Stomach (tissue), 9 donors: ENCODE measurements around the gene RNASE7. TPM values are rescaled to one million over a fixed set of nuclear protein-coding genes. Genes with fewer than 3 reads are reported as not detected.
"Not testable (repeated sequence)": the region's sequence is repeated elsewhere in the genome, so short reads cannot be mapped to it uniquely, and the experiment has no call there.

ENCODE experiments used
- DNase-seq, 2 donors: peaks; one replicate each; pipeline versions ENCODE4 v3.0.0 to v3.0.0-alpha.2; 2013 to 2019
- H3K27ac ChIP-seq, 5 donors: fragments of 200-600 bp in 4 of 5; sonication (generic) in 4 of 5; one replicate each; pipeline ENCODE4 v1.5.1; 2013 to 2019; ENCODE audit warnings: mild to moderate bottlenecking in 1 of 5, moderate library complexity in 1 of 5
- H3K27me3 ChIP-seq, 3 donors: fragments of 200-600 bp; sonication (generic); one replicate each; pipeline ENCODE4 v1.5.1; 2017 to 2019; ENCODE audit warnings: mixed run types in 1 of 3
- H3K36me3 ChIP-seq, 4 donors: fragments of 200-600 bp; sonication (generic); 1 replicate in 3 of 4; 2 replicates in 1 of 4; pipeline ENCODE4 v1.5.1; 2016 to 2019
- H3K4me1 ChIP-seq, 4 donors: fragments of 200-600 bp; sonication (generic); one replicate each; pipeline ENCODE4 v1.5.1; 2016 to 2019
- H3K4me3 ChIP-seq, 4 donors: fragments of 200-600 bp; sonication (generic) in 3 of 4; one replicate each; pipeline ENCODE4 v1.5.1; 2016 to 2019; ENCODE audit warnings: mild to moderate bottlenecking in 1 of 4
- H3K9me3 ChIP-seq, 4 donors: fragments of 200-600 bp; sonication (generic); one replicate each; pipeline ENCODE4 v1.5.1; 2016 to 2019
- EP300 ChIP-seq: sonication (generic); formaldehyde crosslinking; IDR thresholded peaks from one replicate; pipeline ENCODE4 v1.6.1; 2017; ENCODE audit warnings: antibody characterized with exemption
- POLR2A ChIP-seq, 4 donors: fragments of 450-650 bp; IDR thresholded peaks; one replicate each; pipeline ENCODE4 v1.6.1; 2016; ENCODE audit warnings: antibody characterized with exemption in 4 of 4, control low read depth in 2 of 4, mild to moderate bottlenecking in 1 of 4, moderate library complexity in 1 of 4
- POLR2AphosphoS5 ChIP-seq, 3 donors: sonication (generic); formaldehyde crosslinking; IDR thresholded peaks; one replicate each; pipeline ENCODE4 v1.6.1; 2016; ENCODE audit warnings: antibody characterized with exemption in 3 of 3
- WGBS, 5 donors: extraction: QIAGEN DNeasy Blood & Tissue Kit in 3 of 5; methylation state at CpG; one replicate each; pipeline versions ENCODE4 v1.1.5 to v1.1.7; 2013 to 2018; 5-methylcytosine and 5-hydroxymethylcytosine counted together
- intact Hi-C: fragments of 100-400 bp; cut with DNase I; formaldehyde crosslinking; loops from one replicate; pipeline ENCODE4 v1.15.1; 2023; ENCODE audit warnings: low total_unique reads
- polyA plus RNA-seq, 3 donors: library from polyadenylated mRNA; stranded (reverse); fragments of 200-250 nt; gene quantifications; one replicate each; pipeline ENCODE4 v1.2.3, GENCODE V29; 2013
- total RNA-seq, 5 donors: library from RNA; depleted of rRNA; stranded (reverse); fragments of >200 nt; gene quantifications; one replicate each; pipeline versions ENCODE4 v1.1.0 to v1.2.3, GENCODE V29; 2014 to 2016
- TF ChIP-seq, protein P1 (sequence below), 7 experiments: fragments of 450-650 bp in 4 of 7; fragments of 200-600 bp in 3 of 7; sonication (generic) in 3 of 7; IDR thresholded peaks; one replicate each; pipeline ENCODE4 v1.5.1; 2016 to 2019; ENCODE audit warnings: antibody characterized with exemption in 7 of 7, control low read depth in 2 of 7, mild to moderate bottlenecking in 1 of 7
- donor health status: healthy with polysubstance abuse.
- donor health status: Bipolar disorder and iron deficiency.
- donor health status: healthy.

The RNASE7 gene
- total and polyA plus RNA-seq, 8 donors, result 0.58 to 2.6 TPM; not detected in 6

DNA sequence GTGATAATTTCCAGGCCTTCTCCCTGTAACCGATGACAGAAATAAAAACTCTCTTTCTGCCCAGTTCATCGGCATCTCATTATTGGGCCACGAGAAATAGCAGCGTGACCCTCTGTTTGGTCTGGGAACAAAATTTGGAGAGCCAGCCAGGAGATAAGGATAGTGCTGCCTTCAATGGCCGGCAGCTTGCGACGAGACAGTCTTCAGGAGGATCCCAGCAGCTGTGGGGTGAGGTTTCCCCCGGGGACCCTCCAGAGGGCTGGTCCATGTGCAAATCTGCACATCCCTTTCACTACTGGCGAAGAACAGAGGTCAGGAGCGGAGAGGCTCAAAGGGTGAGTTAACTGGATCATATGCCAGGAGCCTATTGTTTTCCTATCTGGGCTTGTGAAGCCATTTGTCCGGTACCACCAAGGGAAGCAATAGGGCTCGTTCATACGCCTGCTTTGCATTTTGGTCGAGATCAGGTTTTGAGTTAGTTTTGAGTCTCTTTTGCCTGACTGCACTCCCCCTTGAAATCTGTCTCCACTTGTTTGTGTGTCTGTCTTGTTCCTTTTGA lies 38.3 kb upstream of the RNASE7 start:
- intact Hi-C loops, result no loop called here
- Histone ChIP-seq H3K36me3 (no peaks in the 10 kb centered on the region), H3K27ac (no peak overlapping the region), H3K4me3 (no peak overlapping the region), H3K27me3 (no peaks in the 10 kb centered on the region), H3K4me1 (peaks cover 0 to 4% (median 0%) of the 10 kb centered on the region in 4 donors), H3K9me3 (no peaks in the 10 kb centered on the region)
- TF ChIP-seq, protein P1, sequence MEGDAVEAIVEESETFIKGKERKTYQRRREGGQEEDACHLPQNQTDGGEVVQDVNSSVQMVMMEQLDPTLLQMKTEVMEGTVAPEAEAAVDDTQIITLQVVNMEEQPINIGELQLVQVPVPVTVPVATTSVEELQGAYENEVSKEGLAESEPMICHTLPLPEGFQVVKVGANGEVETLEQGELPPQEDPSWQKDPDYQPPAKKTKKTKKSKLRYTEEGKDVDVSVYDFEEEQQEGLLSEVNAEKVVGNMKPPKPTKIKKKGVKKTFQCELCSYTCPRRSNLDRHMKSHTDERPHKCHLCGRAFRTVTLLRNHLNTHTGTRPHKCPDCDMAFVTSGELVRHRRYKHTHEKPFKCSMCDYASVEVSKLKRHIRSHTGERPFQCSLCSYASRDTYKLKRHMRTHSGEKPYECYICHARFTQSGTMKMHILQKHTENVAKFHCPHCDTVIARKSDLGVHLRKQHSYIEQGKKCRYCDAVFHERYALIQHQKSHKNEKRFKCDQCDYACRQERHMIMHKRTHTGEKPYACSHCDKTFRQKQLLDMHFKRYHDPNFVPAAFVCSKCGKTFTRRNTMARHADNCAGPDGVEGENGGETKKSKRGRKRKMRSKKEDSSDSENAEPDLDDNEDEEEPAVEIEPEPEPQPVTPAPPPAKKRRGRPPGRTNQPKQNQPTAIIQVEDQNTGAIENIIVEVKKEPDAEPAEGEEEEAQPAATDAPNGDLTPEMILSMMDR (IDR thresholded peaks at IDR 0.05), result no peak
- no peak for TF ChIP-seq EP300
- TF ChIP-seq POLR2A (IDR thresholded peaks at IDR 0.05), result no peak
- TF ChIP-seq POLR2AphosphoS5 (IDR thresholded peaks at IDR 0.05), result no peak
- no peak for DNase-seq
- 81 to 92% (median 86%) methylated on average over 14 of the region's 14 CpGs for WGBS, 5 donors

GRCh38 chr14:21009721-21010120 lies 32.4 kb upstream of the RNASE7 start:
- intact Hi-C loops, result loop anchor here (10.0 kb wide), 1 partner anchor 75 kb away; no protein-coding TSS in a partner anchor
- WGBS, 5 donors, result 58 to 73% (median 66%) methylated on average over 3 of the region's 3 CpGs
- H3K9me3 ChIP-seq, H3K4me1 ChIP-seq, DNase-seq, H3K27ac ChIP-seq, H3K36me3 ChIP-seq, H3K27me3 ChIP-seq, H3K4me3 ChIP-seq: not testable (repeated sequence)

GRCh38 chr14:21011136-21011535 lies 31.0 kb upstream of the RNASE7 start:
- Histone ChIP-seq H3K4me1 (peaks cover 0 to 11% (median 3%) of the 10 kb centered on the region in 4 donors), H3K27me3 (no peaks in the 10 kb centered on the region), H3K4me3 (no peak overlapping the region), H3K9me3 (no peaks in the 10 kb centered on the region), H3K36me3 (no peaks in the 10 kb centered on the region), H3K27ac (no peak overlapping the region)
- 43 to 74% (median 70%) methylated on average over 1 of the region's 1 CpG for WGBS, 5 donors
- TF ChIP-seq POLR2AphosphoS5 (IDR thresholded peaks at IDR 0.05), result no peak
- TF ChIP-seq, protein P1 (IDR thresholded peaks at IDR 0.05), result no peak
- no peak for DNase-seq
- intact Hi-C loops, result loop anchor here (10.0 kb wide), 1 partner anchor 74 kb away; no protein-coding TSS in a partner anchor

- Histone ChIP-seq H3K4me1 (peaks cover 0 to 11% (median 3%) of the 10 kb centered on the region in 4 donors), H3K27ac (no peak overlapping the region)
- WGBS, 5 donors, result 0 to 2% (median 0%) methylated on average over 4 of the region's 4 CpGs
Measured at GRCh38 chr14:21014761-21015190, 27.4 kb upstream of the RNASE7 start.

More at GRCh38 chr14:21014761-21015190, 27.4 kb upstream of the RNASE7 start:
- Histone ChIP-seq H3K27me3 (no peaks in the 10 kb centered on the region), H3K4me3 (no peak overlapping the region), H3K9me3 (no peaks in the 10 kb centered on the region), H3K36me3 (peaks cover 16 to 33% (median 32%) of the 10 kb centered on the region in 4 donors)
- DNase-seq, result peak; percentile 86 to 95
- intact Hi-C loops, result loop anchor here (10.0 kb wide), 1 partner anchor 70 kb away; no protein-coding TSS in a partner anchor
- TF ChIP-seq, protein P1 (IDR thresholded peaks at IDR 0.05), result peak in 6 of 7 experiments; percentile 46 to 94 (median 86)
- TF ChIP-seq POLR2AphosphoS5 (IDR thresholded peaks at IDR 0.05) (peak; percentile 14 to 73 (median 15)), EP300 (no peak)
